HepG2 (cell line): ENCODE measurements around the gene BEST2. TPM values are rescaled to one million over a fixed set of nuclear protein-coding genes. Genes with fewer than 3 reads are reported as not detected.

ENCODE experiments used
- AKAP8 ChIP-seq: sonication (generic); formaldehyde crosslinking; IDR thresholded peaks from 2 replicates; pipeline ENCODE4 v1.5.1; 2020; ENCODE audit warnings: mild to moderate bottlenecking, missing genetic modification reagents
- HIVEP1 ChIP-seq: sonication (generic); formaldehyde crosslinking; IDR thresholded peaks from 2 replicates; pipeline ENCODE4 v1.4.0; 2020; ENCODE audit warnings: mild to moderate bottlenecking, missing genetic modification reagents
- MAZ ChIP-seq, 2 experiments: sonication (generic) in 1 of 2; formaldehyde crosslinking in 1 of 2; IDR thresholded peaks; 2 replicates each; pipeline versions ENCODE4 v1.5.0 to v1.6.1; 2012 to 2020; ENCODE audit warnings: low read depth in 2 of 2, mild to moderate bottlenecking in 2 of 2, borderline replicate concordance in 1 of 2, improper control_type of control experiment in 1 of 2, low read length in 1 of 2, missing genetic modification reagents in 1 of 2, moderate library complexity in 1 of 2
- PCBP2 ChIP-seq: fragments of 200-400 bp; formaldehyde crosslinking; optimal IDR thresholded peaks from 2 replicates; pipeline ENCODE3; 2018; ENCODE audit warnings: low read length, low read depth; ENCODE audit not compliant: poor library complexity, severe bottlenecking
- SALL2 ChIP-seq: sonication (generic); formaldehyde crosslinking; IDR thresholded peaks from 2 replicates; pipeline ENCODE4 v1.8.1; 2023; ENCODE audit warnings: mild to moderate bottlenecking, missing genetic modification reagents, inconsistent platforms
- ZBTB20 ChIP-seq: sonication (generic); formaldehyde crosslinking; IDR thresholded peaks from 2 replicates; pipeline ENCODE4 v1.8.1; 2023; ENCODE audit warnings: missing genetic modification reagents, low read depth, mild to moderate bottlenecking, borderline replicate concordance
- ZNF552 ChIP-seq: sonication (generic); formaldehyde crosslinking; IDR thresholded peaks from 2 replicates; pipeline ENCODE4 v1.9.0; 2022; ENCODE audit warnings: missing genetic modification reagents, mild to moderate bottlenecking, borderline replicate concordance
- polyA plus RNA-seq, 8 experiments: library from polyadenylated mRNA; depleted of rRNA in 3 of 8; stranded (reverse) in 7 of 8; unstranded in 1 of 8; fragments of >200 nt; fragmentation: Illumina TruSeq in 4 of 8; extraction: Trizol in 4 of 8; gene quantifications; 2 replicates each; pipeline versions ENCODE4 v1.2.1 to v1.2.3, GENCODE V29; 2011 to 2016; ENCODE audit warnings: low read depth in 4 of 8, missing spikeins in 1 of 8, mixed read lengths in 1 of 8; ENCODE audit not compliant: insufficient read depth in 1 of 8
- total RNA-seq, 5 experiments: library from RNA; depleted of rRNA; stranded (reverse); fragments of >200 nt; fragmentation: Illumina TruSeq; extraction: Trizol; gene quantifications; 2 replicates each; pipeline ENCODE4 v1.2.3, GENCODE V29; 2016; ENCODE audit warnings: low read depth in 1 of 5
- TF ChIP-seq, protein P1 (sequence below): sonication (generic); formaldehyde crosslinking; IDR thresholded peaks from 2 replicates; pipeline ENCODE4 v1.4.0; 2020; ENCODE audit warnings: mild to moderate bottlenecking, missing genetic modification reagents
- TF ChIP-seq, protein P2 (sequence below): sonication (generic); formaldehyde crosslinking; IDR thresholded peaks from 2 replicates; pipeline ENCODE4 v1.4.0; 2020; ENCODE audit warnings: missing genetic modification reagents, borderline replicate concordance
- TF ChIP-seq, protein P3 (sequence below), 2 experiments: sonication (generic) in 1 of 2; formaldehyde crosslinking in 1 of 2; IDR thresholded peaks; 2 replicates each; pipeline versions ENCODE4 v1.4.0 to v1.6.1; 2018 to 2020; ENCODE audit warnings: missing genetic modification reagents in 2 of 2, borderline replicate concordance in 1 of 2, low read depth in 1 of 2, mild to moderate bottlenecking in 1 of 2, missing biosample characterization in 1 of 2

The BEST2 gene
- total and polyA plus RNA-seq, 2 of the 13 experiments (the other 11 are each of a cell fraction or from before 2014, with no cell fraction given), result not detected

GRCh38 chr19:12774588-12775555 lies 23.3 kb downstream of the BEST2 start, which contains the start of gene HOOK2 (continued):
- TF ChIP-seq, protein P1, sequence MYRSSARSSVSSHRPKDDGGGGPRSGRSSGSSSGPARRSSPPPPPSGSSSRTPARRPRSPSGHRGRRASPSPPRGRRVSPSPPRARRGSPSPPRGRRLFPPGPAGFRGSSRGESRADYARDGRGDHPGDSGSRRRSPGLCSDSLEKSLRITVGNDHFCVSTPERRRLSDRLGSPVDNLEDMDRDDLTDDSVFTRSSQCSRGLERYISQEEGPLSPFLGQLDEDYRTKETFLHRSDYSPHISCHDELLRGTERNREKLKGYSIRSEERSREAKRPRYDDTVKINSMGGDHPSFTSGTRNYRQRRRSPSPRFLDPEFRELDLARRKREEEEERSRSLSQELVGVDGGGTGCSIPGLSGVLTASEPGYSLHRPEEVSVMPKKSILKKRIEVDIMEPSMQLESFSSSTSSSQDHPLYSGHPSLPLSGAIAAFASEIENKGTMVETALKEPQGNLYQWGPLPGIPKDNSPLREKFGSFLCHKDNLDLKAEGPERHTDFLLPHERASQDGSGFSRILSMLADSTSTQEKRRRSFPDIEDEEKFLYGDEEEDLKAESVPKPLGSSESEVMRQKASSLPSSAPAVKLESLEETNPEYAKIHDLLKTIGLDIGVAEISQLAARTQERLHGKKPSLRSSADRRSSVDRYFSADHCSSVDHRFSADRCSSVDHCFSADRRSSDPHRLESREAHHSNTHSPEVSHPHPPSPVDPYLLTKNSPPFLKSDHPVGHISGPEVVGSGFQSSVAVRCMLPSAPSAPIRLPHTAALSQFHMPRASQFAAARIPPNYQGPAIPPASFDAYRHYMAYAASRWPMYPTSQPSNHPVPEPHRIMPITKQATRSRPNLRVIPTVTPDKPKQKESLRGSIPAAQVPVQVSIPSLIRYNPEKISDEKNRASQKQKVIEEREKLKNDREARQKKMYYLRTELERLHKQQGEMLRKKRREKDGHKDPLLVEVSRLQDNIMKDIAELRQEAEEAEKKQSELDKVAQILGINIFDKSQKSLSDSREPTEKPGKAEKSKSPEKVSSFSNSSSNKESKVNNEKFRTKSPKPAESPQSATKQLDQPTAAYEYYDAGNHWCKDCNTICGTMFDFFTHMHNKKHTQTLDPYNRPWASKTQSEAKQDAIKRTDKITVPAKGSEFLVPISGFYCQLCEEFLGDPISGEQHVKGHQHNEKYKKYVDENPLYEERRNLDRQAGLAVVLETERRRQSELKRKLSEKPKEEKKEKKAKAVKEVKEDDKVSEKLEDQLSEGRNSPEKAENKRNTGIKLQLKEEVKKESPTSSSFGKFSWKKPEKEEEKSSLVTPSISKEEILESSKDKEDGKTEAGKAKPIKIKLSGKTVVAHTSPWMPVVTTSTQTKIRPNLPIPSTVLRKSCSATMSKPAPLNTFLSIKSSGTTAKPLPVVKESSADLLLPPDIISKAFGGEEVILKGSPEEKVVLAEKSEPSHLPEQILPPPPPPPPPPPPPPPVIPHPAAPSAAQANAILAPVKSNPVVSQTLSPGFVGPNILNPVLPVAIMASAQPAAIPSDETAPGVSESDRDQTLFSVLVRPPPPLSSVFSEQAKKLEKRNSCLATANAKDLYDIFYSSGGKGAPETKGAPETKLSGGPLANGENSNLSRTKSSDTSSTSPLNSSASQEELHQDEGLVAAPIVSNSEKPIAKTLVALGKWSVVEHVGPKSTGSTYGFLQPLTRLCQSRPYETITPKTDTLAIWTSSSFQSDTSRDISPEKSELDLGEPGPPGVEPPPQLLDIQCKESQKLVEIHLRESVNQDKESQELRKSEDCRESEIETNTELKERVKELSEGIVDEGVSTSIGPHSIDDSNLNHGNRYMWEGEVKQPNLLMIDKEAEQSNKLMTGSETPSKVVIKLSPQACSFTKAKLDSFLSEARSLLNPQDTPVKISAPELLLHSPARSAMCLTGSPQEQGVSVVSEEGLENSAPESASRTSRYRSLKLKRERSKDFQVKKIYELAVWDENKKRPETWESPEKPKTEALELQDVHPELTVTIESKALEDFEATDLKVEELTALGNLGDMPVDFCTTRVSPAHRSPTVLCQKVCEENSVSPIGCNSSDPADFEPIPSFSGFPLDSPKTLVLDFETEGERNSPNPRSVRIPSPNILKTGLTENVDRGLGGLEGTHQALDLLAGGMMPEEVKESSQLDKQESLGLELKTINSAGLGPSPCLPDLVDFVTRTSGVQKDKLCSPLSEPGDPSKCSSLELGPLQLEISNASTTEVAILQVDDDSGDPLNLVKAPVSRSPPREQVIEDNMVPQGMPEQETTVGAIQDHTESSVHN (CRISPR knock-in tag), result no peak
- TF ChIP-seq SALL2 (CRISPR knock-in tag) (no peak), HIVEP1 (CRISPR knock-in tag) (no peak; the same call in 1 of the 2 replicates), AKAP8 (CRISPR knock-in tag) (no peak), ZBTB20 (CRISPR knock-in tag) (0 out of 2 replicates have a peak, but pooled peaks have one; percentile 5), MAZ (IDR thresholded peaks at IDR 0.05; ENCODE audit: borderline replicate concordance, low read depth, low read length) (no peak), MAZ (CRISPR knock-in tag; IDR thresholded peaks at IDR 0.05; ENCODE audit: low read depth) (0 out of 2 replicates have a peak, but pooled peaks have one; percentile 47), PCBP2 (no peak), ZNF552 (CRISPR knock-in tag) (0 out of 2 replicates have a peak, but pooled peaks have one; percentile 83)
- TF ChIP-seq, protein P2, sequence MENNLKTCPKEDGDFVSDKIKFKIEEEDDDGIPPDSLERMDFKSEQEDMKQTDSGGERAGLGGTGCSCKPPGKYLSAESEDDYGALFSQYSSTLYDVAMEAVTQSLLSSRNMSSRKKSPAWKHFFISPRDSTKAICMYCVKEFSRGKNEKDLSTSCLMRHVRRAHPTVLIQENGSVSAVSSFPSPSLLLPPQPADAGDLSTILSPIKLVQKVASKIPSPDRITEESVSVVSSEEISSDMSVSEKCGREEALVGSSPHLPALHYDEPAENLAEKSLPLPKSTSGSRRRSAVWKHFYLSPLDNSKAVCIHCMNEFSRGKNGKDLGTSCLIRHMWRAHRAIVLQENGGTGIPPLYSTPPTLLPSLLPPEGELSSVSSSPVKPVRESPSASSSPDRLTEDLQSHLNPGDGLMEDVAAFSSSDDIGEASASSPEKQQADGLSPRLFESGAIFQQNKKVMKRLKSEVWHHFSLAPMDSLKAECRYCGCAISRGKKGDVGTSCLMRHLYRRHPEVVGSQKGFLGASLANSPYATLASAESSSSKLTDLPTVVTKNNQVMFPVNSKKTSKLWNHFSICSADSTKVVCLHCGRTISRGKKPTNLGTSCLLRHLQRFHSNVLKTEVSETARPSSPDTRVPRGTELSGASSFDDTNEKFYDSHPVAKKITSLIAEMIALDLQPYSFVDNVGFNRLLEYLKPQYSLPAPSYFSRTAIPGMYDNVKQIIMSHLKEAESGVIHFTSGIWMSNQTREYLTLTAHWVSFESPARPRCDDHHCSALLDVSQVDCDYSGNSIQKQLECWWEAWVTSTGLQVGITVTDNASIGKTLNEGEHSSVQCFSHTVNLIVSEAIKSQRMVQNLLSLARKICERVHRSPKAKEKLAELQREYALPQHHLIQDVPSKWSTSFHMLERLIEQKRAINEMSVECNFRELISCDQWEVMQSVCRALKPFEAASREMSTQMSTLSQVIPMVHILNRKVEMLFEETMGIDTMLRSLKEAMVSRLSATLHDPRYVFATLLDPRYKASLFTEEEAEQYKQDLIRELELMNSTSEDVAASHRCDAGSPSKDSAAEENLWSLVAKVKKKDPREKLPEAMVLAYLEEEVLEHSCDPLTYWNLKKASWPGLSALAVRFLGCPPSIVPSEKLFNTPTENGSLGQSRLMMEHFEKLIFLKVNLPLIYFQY (CRISPR knock-in tag), result 0 out of 2 replicates have a peak, but pooled peaks have one; percentile 6
- TF ChIP-seq, protein P3, sequence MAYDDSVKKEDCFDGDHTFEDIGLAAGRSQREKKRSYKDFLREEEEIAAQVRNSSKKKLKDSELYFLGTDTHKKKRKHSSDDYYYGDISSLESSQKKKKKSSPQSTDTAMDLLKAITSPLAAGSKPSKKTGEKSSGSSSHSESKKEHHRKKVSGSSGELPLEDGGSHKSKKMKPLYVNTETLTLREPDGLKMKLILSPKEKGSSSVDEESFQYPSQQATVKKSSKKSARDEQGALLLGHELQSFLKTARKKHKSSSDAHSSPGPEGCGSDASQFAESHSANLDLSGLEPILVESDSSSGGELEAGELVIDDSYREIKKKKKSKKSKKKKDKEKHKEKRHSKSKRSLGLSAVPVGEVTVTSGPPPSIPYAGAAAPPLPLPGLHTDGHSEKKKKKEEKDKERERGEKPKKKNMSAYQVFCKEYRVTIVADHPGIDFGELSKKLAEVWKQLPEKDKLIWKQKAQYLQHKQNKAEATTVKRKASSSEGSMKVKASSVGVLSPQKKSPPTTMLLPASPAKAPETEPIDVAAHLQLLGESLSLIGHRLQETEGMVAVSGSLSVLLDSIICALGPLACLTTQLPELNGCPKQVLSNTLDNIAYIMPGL (CRISPR knock-in tag; IDR thresholded peaks at IDR 0.05; ENCODE audit: borderline replicate concordance in 1 of 2, low read depth in 1 of 2), result peak in 1 of 2 experiments; percentile 36; a peak in 2 of 4 replicates
